C4-2B (cell line): ENCODE data around the gene STAM2.

Source experiments
- CTCF ChIP-seq: fragments of 450-650 bp; conservative IDR thresholded peaks from 2 replicates; pipeline ENCODE4 v1.5.1; 2017; ENCODE audit warnings: mild to moderate bottlenecking
- ZFX ChIP-seq: fragments of 450-650 bp; IDR thresholded peaks from 2 replicates; pipeline ENCODE4 v1.6.1; 2017

GRCh38 chr2:152221839-152222238 lies 46.3 kb upstream of the STAM2 start:
- no peak for TF ChIP-seq CTCF
- TF ChIP-seq ZFX, result no peak
